Activated T-helper 9 cell treated with anti-CD3 and anti-CD28 coated beads, Interleukin-2, amount 50 U/mL, for 16 hours (primary cell): ENCODE measurements around the gene NLGN1.
"Not testable (repeated sequence)": the region's sequence is repeated elsewhere in the genome, so short reads cannot be mapped to it uniquely, and the experiment has no call there.

Source experiments
- DNase-seq: peaks from one replicate; pipeline ENCODE4 v3.0.0-alpha.2; 2020; ENCODE audit warnings: low read depth

NLGN1 gene

GRCh38 chr3:173429527-173429926 is 32.0 kb downstream of the NLGN1 start:
- DNase-seq, result no peak

GRCh38 chr3:173430576-173430975 is 33.0 kb downstream of the NLGN1 start:
- DNase-seq, result no peak

GRCh38 chr3:173439004-173439403 is 41.5 kb downstream of the NLGN1 start:
- DNase-seq, result no peak

GRCh38 chr3:173440514-173440913 is 43.0 kb downstream of the NLGN1 start:
- DNase-seq, result no peak

- DNase-seq, result not testable (repeated sequence)
Observed at GRCh38 chr3:173451561-173451960, 54.0 kb downstream of the NLGN1 start.

- DNase-seq, result no peak
Observed at GRCh38 chr3:173463250-173463649, 65.7 kb downstream of the NLGN1 start.

- DNase-seq, result no peak
Observed at GRCh38 chr3:173465112-173465511, 67.6 kb downstream of the NLGN1 start.

- no peak for DNase-seq
Observed at GRCh38 chr3:173465898-173466678, 68.5 kb downstream of the NLGN1 start.

GRCh38 chr3:173467501-173467900 is 70.0 kb downstream of the NLGN1 start:
- DNase-seq, result no peak

GRCh38 chr3:173473237-173473636 is 75.7 kb downstream of the NLGN1 start:
- no peak for DNase-seq

GRCh38 chr3:173479301-173479700 is 81.8 kb downstream of the NLGN1 start:
- DNase-seq, result no peak

GRCh38 chr3:173501931-173502489 is 104.5 kb downstream of the NLGN1 start:
- DNase-seq, result no peak

- no peak for DNase-seq
Observed at GRCh38 chr3:173502983-173503568, 105.5 kb downstream of the NLGN1 start.

- no peak for DNase-seq
Observed at GRCh38 chr3:173510565-173510964, 113.0 kb downstream of the NLGN1 start.

- DNase-seq, result no peak
Observed at GRCh38 chr3:173513123-173513522, 115.6 kb downstream of the NLGN1 start.

GRCh38 chr3:173529062-173529711 is 131.6 kb downstream of the NLGN1 start:
- DNase-seq, result no peak

GRCh38 chr3:173531602-173532001 is 134.1 kb downstream of the NLGN1 start:
- no peak for DNase-seq

- no peak for DNase-seq
Observed at GRCh38 chr3:173538410-173538809, 140.9 kb downstream of the NLGN1 start.

GRCh38 chr3:173545590-173545989 is 148.0 kb downstream of the NLGN1 start:
- not testable (repeated sequence) for DNase-seq

GRCh38 chr3:173547070-173547469 is 149.5 kb downstream of the NLGN1 start:
- DNase-seq, result no peak

GRCh38 chr3:173548261-173548660 is 150.7 kb downstream of the NLGN1 start:
- no peak for DNase-seq

- no peak for DNase-seq
Observed at GRCh38 chr3:173552526-173552925, 155.0 kb downstream of the NLGN1 start.
